ENCODE results near the gene SEPTIN12. TPM values are rescaled to one million over a fixed set of nuclear protein-coding genes. Genes with fewer than 3 reads are reported as not detected.

Gene SEPTIN12
- total and polyA plus RNA-seq, 4 donors = not detected

GRCh38 chr16:4780235-4780634, 7.9 kb downstream of the SEPTIN12 start:
- DNase-seq (ENCODE audit: low spot score) = no peak
- H3K9ac ChIP-seq (ENCODE audit: low read depth in 1 of 2, low read length in 2 of 2) = no peak overlapping the region
- H3K27me3 ChIP-seq (ENCODE audit: control insufficient read depth in 4 of 4, insufficient read depth in 4 of 4, low read length in 3 of 4) = no peaks in the 10 kb centered on the region
- no peak overlapping the region for H3K4me3 ChIP-seq (ENCODE audit: low read depth in 1 of 3, low read length in 3 of 3)
- whole genome bisulfite sequencing = 57% methylated on average over 4 of the region's 4 CpGs
- no peak overlapping the region for H3K27ac ChIP-seq (ENCODE audit: low read depth in 1 of 2, low read length in 2 of 2)
- no peaks in the 10 kb centered on the region for H3K36me3 ChIP-seq (ENCODE audit: control insufficient read depth in 4 of 4, insufficient read depth in 3 of 4, low read depth in 1 of 4, low read length in 3 of 4)
- H3K9me3 ChIP-seq (ENCODE audit: control insufficient read depth in 4 of 4, low read length in 3 of 4) = no peaks in the 10 kb centered on the region
- TF ChIP-seq NR2F2 (IDR thresholded peaks at IDR 0.05) = no peak
- no peak for TF ChIP-seq EGR1 (IDR thresholded peaks at IDR 0.05; ENCODE audit: low read depth in 2 of 2)
- no peak for TF ChIP-seq ZBTB33 (IDR thresholded peaks at IDR 0.05)
- TF ChIP-seq HNF4G (IDR thresholded peaks at IDR 0.05) = no peak
- no peak for TF ChIP-seq TAF1 (conservative IDR thresholded peaks at IDR 0.05)
- TF ChIP-seq ATF3 (IDR thresholded peaks at IDR 0.05) = no peak
- TF ChIP-seq MAX (IDR thresholded peaks at IDR 0.05) = no peak
- no peaks in the 10 kb centered on the region for H3K4me1 ChIP-seq (ENCODE audit: control insufficient read depth in 4 of 4, insufficient read depth in 4 of 4, low read length in 3 of 4)

- Histone ChIP-seq H3K36me3 (ENCODE audit: control insufficient read depth in 4 of 4, insufficient read depth in 3 of 4, low read depth in 1 of 4, low read length in 3 of 4) (no peaks in the 10 kb centered on the region), H3K9me3 (ENCODE audit: control insufficient read depth in 4 of 4, low read length in 3 of 4) (no peaks in the 10 kb centered on the region), H3K4me3 (ENCODE audit: low read depth in 1 of 3, low read length in 3 of 3) (no peak overlapping the region), H3K9ac (ENCODE audit: low read depth in 1 of 2, low read length in 2 of 2) (no peak overlapping the region), H3K27ac (ENCODE audit: low read depth in 1 of 2, low read length in 2 of 2) (no peak overlapping the region), H3K27me3 (ENCODE audit: control insufficient read depth in 4 of 4, insufficient read depth in 4 of 4, low read length in 3 of 4) (no peaks in the 10 kb centered on the region), H3K4me1 (ENCODE audit: control insufficient read depth in 4 of 4, insufficient read depth in 4 of 4, low read length in 3 of 4) (no peaks in the 10 kb centered on the region)
- no peak for DNase-seq (ENCODE audit: low spot score)
- no peak for TF ChIP-seq FOXA2 (IDR thresholded peaks at IDR 0.05)
- TF ChIP-seq GABPA (IDR thresholded peaks at IDR 0.05 in 1 of 2, conservative IDR thresholded peaks at IDR 0.05 in 1 of 2) = no peak
- TF ChIP-seq REST (IDR thresholded peaks at IDR 0.05) = no peak
- no peak for TF ChIP-seq EGR1 (IDR thresholded peaks at IDR 0.05; ENCODE audit: low read depth in 2 of 2)
- no peak for TF ChIP-seq ZBTB33 (IDR thresholded peaks at IDR 0.05)
- TF ChIP-seq HNF4G (IDR thresholded peaks at IDR 0.05) = no peak
- no peak for TF ChIP-seq YY1 (IDR thresholded peaks at IDR 0.05)
- no peak for TF ChIP-seq JUND (IDR thresholded peaks at IDR 0.05)
- no peak for TF ChIP-seq HNF4A (conservative IDR thresholded peaks at IDR 0.05)
- no peak for TF ChIP-seq MAX (IDR thresholded peaks at IDR 0.05)
- TF ChIP-seq RAD21 (IDR thresholded peaks at IDR 0.05) = no peak
- no peak for TF ChIP-seq SP1 (IDR thresholded peaks at IDR 0.05)
- WGBS = 94% methylated on average over 5 of the region's 5 CpGs
Measured at GRCh38 chr16:4778050-4778392, 10.1 kb downstream of the SEPTIN12 start.
